Superior temporal gyrus (tissue), 1 donor: ENCODE measurements around the gene LRSAM1.
A peak's percentile ranks its signal among the peaks of the same experiment; 100 is the strongest.

Experiments
- DNase-seq: peaks from one replicate; pipeline ENCODE4 v3.0.0-alpha.2; 2016; ENCODE audit errors: extremely low spot score

The LRSAM1 gene

DNA sequence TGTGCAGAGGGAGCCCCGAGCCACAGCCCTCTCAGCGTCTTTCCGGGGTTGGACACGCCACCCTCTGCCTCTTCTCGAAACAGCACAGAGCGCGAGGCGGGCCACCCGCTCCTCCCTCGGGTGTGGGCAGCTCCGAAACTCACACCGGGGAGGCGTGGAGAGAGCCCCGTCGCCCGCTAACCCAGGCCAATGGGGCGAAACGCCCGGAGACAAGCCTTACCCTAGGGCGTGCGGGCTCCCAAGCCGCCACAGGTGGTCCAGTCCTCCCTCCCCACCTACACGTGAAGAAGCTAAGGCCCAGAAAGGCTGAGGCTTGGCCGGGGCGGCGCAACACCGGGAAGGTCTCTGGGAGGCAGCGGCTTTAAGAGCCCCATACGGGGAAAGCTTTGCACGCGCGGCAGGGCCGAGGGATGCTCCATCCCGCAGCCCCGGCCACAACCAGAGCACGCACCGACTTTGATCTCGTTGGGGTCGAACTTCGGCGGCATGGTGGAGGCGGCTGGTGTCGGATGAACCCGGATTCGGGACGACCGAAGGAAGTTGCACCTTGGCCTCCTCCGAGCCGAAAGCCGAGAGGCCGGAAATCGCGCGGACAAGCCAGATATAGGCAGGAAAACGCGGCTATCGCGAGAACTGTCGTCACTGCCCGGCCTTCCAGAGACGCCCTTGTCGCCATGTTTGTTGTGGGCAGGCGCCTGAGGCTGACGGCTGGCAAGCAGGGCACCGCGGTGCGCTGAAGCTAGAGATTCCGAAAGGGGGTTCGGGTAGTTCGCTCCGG, at the start of gene LRSAM1, which contains the start of gene RPL12:
TSS of gene LRSAM1 (plus strand) at position 681 of the 778 bp plus-strand sequence. CDS start 3,018 bp downstream, outside the sequence.
TSS of gene RPL12 (minus strand) at position 577 of the 778 bp plus-strand sequence. CDS start at position 488, 89 bp downstream.
- peak; percentile 99 for DNase-seq

DNA sequence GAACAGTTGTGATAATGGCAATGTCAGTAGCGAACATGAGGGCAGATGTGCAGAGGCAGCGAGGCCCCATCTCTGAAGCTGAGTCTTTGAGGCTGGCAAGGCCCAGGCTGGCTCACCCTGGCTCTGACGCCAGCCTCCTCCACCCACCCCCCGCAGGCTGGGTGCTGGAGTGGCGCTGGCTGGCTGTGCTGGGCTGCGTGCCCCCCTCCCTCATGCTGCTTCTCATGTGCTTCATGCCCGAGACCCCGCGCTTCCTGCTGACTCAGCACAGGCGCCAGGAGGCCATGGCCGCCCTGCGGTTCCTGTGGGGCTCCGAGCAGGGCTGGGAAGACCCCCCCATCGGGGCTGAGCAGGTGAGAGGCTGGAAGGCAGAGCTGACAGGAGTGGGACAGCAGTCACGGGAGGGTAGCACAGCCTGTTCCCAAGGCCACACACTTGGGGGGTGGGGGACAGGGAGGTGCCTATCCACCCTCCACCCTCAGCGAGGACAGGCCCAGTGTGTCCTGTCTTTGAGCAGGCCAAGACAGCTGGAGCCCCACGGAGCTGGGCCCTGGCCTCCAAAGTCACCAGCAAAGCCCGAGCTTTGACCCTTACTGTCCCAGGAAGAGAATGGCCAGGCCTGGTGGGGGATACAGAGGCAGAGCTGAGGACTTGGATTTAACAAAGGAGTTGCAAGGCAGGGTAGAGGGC, 48.8 kb upstream of the LRSAM1 start:
- no peak for DNase-seq

DNA sequence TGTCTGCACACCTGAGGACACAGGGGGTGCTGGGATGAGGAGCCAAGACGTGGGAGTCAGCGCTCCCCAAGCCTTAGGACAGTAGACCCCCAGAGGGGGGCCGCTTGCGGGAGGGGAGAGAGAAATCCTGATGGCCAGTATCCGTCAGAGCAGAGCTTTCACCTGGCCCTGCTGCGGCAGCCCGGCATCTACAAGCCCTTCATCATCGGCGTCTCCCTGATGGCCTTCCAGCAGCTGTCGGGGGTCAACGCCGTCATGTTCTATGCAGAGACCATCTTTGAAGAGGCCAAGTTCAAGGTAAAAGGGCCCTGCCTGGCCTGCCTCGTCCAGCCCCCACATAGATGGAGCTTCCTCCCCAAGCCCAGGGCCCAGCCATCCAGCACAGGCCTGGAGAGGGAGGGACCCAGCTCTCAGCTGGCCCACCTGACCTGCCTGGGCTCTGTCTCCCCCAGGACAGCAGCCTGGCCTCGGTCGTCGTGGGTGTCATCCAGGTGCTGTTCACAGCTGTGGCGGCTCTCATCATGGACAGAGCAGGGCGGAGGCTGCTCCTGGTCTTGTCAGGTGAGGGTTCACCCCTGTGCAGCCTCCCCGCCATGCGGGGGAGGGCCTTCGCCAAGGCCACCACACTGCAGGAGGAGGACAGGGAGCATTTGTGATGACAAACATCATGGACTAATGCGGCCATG, 47.7 kb upstream of the LRSAM1 start:
- no peak for DNase-seq

DNA sequence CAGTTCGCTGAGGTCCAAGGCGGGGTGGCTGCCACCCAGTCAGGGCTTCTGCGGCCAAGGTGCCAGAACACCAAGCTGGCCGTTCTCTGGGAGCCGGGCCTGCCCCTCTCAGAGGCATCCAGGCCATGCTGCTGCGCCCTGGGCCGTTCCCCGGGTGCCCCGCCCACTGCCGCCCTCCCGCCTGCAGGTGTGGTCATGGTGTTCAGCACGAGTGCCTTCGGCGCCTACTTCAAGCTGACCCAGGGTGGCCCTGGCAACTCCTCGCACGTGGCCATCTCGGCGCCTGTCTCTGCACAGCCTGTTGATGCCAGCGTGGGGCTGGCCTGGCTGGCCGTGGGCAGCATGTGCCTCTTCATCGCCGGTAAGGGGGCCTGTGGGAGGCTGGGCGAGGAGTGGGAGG, 46.7 kb upstream of the LRSAM1 start:
- DNase-seq: no peak

DNA sequence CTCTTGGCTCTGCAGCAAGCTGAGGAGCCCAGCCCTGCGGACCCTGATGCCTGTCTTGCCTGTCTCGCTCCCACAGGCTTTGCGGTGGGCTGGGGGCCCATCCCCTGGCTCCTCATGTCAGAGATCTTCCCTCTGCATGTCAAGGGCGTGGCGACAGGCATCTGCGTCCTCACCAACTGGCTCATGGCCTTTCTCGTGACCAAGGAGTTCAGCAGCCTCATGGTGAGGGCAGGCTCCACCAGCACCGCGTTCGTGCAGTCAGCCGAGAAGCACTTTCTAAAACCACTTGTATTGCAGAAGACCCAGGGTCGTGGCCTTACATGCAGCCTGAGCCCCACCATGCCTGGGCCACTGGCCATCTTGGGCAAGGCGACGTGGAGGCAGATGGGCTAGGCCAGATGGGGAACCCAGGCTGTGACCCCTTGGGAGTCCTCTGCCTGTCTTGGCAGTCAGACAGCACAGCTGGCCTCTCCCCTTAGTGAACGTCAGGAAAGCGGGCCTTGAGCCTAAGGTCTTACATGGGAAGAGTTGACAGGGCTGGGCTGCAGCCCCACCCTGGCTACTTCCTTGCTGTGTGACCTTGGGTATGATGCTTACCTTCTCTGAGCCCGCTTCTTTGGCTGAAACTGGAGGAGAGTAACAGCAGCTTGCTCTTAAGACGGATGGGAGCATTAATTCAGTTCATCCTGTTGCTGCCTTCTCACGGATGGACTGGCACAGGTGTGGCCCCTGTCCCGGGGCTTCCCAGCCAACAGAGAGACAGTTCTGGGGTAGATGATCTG, 45.8 kb upstream of the LRSAM1 start:
- no peak for DNase-seq

DNA sequence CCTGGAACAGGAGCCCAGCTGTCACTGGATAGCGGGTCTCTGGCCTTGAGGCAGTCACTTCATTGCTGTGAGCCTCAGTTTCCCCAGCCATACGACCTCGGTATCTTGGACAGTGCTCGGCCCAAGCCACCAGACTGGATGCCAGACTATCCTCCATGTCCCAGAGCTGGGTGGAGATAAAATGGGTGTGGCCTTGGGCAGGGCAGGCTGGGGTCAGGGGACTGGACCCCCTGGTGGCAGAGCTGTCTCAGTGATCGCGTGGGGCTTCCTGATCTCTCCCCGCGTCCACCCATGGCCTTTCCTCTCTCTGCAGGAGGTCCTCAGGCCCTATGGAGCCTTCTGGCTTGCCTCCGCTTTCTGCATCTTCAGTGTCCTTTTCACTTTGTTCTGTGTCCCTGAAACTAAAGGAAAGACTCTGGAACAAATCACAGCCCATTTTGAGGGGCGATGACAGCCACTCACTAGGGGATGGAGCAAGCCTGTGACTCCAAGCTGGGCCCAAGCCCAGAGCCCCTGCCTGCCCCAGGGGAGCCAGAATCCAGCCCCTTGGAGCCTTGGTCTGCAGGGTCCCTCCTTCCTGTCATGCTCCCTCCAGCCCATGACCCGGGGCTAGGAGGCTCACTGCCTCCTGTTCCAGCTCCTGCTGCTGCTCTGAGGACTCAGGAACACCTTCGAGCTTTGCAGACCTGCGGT, 44.4 kb upstream of the LRSAM1 start:
- no peak for DNase-seq

DNA sequence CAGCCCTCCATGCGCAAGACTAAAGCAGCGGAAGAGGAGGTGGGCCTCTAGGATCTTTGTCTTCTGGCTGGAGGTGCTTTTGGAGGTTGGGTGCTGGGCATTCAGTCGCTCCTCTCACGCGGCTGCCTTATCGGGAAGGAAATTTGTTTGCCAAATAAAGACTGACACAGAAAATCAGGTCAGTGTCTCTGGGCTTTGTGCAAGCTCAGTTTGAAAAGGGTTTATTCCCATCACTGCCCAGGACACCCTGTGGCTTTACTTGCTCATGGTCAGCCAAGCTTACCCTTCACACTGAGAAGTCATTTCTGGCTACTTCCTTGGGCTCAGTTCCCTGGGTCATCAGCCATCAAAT, 43.8 kb upstream of the LRSAM1 start:
- no peak for DNase-seq

DNA sequence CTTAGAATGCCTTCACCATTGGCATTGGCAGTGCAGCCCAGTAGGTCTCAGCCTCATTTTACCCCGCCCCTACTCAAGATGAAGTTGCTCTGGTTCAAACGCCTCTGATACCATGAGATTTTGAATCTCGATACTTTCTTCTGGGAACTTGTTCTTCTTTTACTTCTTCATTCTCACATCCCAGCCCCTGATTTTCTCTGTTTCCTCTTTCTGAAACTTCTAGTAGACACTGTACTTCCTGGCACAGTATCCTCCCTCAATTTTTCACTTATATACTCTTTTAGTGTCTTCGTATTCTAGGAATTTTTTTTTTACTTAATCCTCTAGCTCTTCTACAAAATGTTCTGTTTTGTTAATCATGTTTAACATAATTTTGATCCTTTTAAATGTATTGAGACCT, 40.2 kb upstream of the LRSAM1 start:
- no peak for DNase-seq

DNA sequence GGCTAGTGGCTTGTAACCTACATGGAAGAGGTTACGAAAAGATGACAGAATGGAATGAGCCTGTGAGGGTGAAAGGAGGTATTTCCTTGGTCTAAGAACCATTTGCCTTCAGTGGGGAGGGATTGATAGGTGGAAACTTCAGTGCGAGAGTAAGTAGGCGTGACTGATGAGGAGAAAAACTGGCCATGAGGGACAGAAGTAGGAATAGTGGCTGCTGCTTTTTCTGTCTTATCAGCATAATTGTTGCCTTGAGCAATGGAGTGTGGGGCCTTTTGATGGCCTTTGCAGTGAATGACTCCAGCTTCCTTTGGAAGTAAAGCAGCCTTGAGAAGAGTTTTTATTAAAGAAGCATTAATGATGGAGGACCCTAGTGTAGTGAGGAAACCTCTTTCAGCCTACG, 36.2 kb upstream of the LRSAM1 start:
- no peak for DNase-seq

DNA sequence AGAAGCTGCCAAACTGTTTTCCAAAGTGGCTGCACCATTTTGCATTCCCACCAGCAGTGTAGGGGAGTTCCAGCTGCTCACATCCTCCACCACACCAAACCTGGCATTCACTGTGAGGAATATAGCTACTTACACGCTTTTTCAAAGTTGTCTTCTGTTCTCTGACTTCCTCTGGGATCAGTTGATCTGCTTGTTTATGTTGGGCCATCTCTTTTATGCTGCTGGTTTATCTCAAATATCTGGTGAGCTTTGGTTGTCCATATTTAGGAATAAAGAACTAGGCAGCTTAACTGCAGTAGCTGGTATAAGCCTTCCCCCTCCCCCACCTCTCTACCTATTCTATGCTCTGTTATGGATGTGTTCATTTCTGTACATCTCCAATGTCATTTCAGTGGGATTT, 35.7 kb upstream of the LRSAM1 start:
- DNase-seq: no peak

DNA sequence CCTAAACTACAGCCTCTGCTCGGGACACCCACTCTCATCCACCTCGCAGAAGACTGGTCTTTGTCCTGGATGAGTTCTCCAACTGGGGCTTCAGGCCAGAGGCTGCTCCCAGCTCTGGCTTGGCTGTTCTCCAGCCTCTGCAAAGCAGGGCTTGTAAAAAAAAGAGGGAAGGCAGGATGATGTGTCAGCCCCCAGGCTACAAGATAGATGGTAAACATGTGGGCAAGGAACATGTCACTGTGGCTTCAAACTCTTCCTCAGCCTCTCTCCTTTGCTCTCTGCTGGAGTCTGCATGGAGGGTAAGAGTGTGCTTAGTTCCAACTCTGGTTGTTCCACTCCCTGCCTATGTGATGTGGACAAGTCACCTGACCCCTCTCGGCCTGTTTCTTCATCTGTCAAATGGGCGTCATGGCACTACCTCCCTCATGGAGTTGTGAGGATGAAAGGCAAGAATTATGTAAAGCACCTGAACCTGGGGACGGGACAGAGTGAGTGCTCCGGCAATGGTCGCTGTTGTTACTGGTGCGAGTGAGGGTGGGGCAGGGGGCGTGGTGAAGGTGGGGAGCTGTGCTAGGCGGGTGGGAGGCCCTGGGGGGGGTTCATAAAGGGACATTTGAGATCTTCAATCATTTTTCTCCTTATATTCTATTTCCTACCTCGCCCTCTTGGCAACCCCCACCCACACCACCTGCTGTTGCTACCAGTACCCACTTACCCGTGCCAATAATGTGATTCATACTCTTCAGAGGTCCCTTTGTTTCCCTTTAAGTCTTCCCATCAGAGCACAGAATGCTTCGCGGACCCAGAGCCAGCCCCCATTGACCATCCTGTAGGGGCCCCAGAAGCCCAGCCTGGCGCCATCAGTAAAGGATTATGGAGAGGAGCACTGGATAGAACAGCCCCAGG, 33.9 kb upstream of the LRSAM1 start:
- no peak for DNase-seq

DNA sequence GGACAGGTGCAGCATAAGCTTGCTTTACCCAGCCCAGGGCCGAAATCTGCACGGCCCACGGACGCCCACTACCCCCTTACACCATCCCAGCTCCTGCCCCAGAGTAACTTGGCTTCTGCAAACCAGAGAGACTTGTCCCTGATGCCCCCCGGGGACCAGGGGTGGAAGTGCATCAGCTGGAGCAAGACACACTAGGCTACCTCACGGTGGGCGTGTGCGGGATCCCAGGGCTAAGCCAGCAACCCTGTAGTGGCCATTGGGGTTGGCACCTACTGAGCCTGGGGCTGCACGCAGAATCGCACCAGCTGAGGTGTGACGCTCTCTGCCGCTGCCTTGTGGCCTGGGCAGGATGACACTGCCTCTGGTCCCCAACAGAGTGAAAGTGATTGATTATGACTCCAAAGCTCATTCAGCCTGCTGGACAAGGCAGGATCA, 33.3 kb upstream of the LRSAM1 start:
- no peak for DNase-seq

DNA sequence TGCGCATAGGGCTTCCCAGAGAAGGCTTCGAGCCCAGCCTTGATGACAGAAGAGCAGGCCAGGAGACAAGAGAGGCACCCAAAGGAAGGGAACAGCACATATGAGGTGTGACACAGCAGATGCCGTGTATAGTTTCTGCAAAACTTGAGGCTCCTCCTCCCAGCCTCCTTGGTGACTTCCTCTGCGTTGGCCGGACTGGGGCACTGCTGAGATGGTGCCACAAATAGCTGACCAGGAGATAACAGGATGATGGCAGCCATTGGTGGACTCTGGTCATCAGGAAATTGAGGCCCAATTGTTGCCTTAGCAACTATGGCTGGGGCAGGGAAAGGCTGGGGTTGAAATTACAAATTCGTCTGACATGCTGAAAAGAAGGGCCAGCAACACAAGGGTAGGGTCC, 32.0 kb upstream of the LRSAM1 start:
- no peak for DNase-seq

DNA sequence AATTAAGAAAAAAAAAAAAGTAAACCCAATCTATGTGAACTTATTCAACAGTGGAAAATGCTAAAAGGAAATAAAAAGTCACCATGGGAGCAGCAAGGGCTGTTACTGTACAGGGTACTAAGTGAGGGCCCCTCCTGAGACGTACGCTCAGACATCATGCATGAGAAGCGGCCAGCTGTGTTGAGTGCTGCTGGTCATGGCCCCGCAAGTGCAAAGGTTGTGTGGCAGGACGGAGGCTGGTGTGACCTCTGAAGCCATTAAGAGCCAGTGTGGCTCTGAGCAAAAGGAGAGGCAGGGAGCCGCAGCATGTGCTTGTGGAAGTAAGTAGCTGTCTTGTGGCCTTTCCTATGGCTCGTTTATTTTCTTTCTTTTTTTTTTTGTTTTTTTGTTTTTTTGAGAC, 30.3 kb upstream of the LRSAM1 start:
- DNase-seq: no peak

DNA sequence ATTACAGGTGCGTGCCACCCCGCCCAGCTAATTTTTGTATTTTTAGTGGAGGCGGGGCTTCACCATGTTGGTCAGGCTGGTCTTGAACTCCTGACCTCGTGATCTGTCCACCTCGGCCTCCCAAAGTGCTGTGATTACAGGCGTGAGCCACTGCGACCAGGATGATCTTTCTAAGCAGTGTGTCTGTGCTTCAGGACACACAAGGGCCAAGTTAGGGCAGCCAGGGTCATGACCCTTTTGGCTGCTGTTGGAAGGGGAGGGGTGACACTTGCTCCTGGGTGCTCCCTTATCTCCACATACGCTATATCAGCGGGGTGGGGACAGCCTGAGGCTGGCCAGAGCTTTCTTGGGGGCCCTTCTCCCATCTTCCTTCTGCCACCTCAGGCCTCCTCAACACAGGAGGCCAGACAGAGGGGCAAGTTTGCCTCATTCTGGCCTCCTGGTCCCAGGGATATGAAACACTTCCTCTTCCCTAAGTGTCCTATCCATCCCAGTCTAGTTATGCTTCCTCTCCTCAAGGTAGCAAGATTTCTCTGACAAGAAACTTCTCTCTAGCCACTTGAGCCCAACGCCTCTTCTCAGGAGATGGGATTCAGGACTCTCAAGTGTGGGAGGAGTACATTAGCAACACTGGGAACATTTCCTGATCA, 29.1 kb upstream of the LRSAM1 start:
- no peak for DNase-seq

DNA sequence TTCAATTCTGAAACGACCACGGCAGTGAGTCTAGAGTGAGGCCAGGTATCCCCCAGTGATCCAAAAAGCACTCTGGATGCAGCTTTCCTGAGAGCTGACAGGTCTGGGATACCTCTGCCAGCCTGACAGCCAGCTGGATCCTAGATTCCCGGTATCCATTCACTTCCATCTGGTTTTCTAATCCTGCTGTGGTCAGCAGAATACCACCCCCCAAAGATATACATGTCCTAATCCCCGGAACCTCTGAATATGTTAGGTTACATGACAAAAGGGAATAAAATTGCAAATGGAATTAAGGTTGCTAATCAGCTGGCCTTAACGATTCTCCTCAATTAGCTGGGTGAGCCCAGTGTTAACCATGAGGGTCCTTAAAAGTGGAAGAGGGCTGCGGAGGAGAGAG, 28.5 kb upstream of the LRSAM1 start:
- DNase-seq: no peak

DNA sequence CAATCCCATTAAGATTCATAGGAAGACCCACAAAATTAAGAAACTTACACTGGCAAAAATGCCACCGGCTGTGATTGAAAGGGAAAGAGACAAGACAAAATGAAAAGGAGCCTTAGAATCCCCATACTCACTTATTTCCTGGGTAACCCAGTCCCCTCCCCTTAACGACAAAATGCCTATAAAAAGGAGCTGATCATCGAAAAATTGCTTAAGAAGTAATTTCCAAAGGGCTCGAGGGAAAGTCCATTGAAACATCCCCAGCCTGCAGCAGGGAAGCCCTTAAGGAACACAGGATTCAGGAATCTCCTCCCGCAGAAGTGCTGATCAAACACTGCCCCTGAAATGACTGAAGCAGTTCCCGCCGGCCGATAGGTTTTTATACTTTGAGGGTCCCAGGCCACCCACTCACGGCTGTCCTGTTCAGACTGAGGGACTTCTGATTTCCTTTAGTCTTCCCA, 27.8 kb upstream of the LRSAM1 start:
- DNase-seq: no peak

DNA sequence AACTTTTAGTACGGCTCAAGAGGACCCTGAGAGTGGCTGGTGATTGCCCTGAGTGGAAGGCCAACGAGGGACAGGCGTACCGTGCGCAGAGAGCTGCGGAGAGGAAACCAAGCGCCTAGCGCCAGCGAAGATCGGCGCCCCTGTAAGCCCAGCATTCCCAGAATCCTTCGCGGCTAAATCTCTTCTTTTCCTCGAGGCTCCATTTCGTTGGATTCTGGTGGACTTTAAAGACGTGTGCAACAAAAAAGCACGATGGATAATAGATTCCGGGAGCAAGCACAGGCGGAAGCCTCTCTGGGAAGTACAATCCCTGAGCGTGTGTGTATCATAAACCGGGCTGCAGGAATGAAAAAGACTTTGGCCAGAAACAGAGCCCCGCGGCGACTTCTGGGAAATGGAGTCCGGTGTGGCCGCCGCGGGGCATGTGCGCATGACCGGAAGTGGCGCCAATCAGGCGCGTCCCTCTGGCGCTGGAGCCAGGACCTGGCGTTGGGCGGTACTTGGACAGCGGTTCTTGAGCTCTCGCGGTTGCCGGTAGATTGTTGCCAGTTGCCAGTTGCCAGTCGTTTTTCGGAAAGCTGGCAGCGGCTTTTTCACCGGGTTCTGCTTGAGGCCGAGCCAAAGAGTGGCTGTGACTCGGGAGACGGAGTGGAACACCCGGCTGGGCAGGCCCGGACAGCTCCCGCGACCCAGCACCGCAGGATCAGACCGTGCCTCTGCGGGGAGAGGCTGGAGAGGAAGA, 27.2 kb upstream of the LRSAM1 start, which contains the start of gene ZNF79:
TSS of gene ZNF79 (plus strand) at position 449 of the 742 bp plus-strand sequence. CDS start 406 bp downstream, outside the sequence.
- DNase-seq: peak; percentile 98

DNA sequence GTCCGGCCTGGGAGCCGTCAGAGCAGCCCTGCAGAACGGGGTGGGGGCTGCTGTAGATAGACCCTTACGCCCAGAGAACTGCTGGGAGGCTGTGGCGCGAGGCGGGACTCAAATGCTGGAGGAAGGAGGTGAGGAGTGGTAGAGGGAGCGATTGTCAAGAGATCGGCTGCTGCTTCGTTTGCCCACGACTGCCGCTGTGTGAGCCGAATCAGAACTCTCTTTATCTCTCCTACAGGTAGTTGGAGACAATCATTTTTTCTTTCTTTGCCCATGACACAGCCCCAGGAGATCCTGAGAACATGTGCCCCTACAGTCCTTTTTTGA, 26.7 kb upstream of the LRSAM1 start:
- DNase-seq: no peak
